ENCODE measurements around the gene HMGXB3. TPM values are rescaled to one million over a fixed set of nuclear protein-coding genes. Genes with fewer than 3 reads are reported as not detected.

The HMGXB3 gene
- total RNA-seq, 1 experiment from 2014 or later = 43.8 TPM

GRCh38 chr5:150075233-150075632 is 74.7 kb downstream of the HMGXB3 start:
- Mint-ChIP-seq H3K4me3 (ENCODE audit: unreplicated experiment) (no peak overlapping the region), H3K27ac (ENCODE audit: unreplicated experiment) (no peak overlapping the region), H3K4me1 (ENCODE audit: low read depth, unreplicated experiment) (peaks cover 5% of the 10 kb centered on the region), H3K9me3 (ENCODE audit: unreplicated experiment) (no peaks in the 10 kb centered on the region), H3K36me3 (ENCODE audit: insufficient read depth, unreplicated experiment) (no peaks in the 10 kb centered on the region), H3K27me3 (ENCODE audit: insufficient read depth, unreplicated experiment) (no peaks in the 10 kb centered on the region)
- H3K9me3 ChIP-seq = no peaks in the 10 kb centered on the region
- intact Hi-C loops (cut with micrococcal nuclease; ENCODE audit: unreplicated experiment) = loop anchor here (1.0 kb wide), 1 partner anchor 47 kb away; no protein-coding TSS in a partner anchor
- POLR2A ChIA-PET = no interaction called here
- CTCF ChIA-PET = interaction anchor here (0.7 to 1.5 kb wide), 5 partner anchors 37 to 143 kb away, joined by 3 to 9 read pairs (median 3); no protein-coding TSS in a partner anchor
- TF ChIP-seq, protein P1, sequence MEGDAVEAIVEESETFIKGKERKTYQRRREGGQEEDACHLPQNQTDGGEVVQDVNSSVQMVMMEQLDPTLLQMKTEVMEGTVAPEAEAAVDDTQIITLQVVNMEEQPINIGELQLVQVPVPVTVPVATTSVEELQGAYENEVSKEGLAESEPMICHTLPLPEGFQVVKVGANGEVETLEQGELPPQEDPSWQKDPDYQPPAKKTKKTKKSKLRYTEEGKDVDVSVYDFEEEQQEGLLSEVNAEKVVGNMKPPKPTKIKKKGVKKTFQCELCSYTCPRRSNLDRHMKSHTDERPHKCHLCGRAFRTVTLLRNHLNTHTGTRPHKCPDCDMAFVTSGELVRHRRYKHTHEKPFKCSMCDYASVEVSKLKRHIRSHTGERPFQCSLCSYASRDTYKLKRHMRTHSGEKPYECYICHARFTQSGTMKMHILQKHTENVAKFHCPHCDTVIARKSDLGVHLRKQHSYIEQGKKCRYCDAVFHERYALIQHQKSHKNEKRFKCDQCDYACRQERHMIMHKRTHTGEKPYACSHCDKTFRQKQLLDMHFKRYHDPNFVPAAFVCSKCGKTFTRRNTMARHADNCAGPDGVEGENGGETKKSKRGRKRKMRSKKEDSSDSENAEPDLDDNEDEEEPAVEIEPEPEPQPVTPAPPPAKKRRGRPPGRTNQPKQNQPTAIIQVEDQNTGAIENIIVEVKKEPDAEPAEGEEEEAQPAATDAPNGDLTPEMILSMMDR (IDR thresholded peaks at IDR 0.05; ENCODE audit: insufficient read depth in 1 of 2, low read depth in 1 of 2, low read length in 1 of 2, severe bottlenecking in 1 of 2, unreplicated experiment in 1 of 2) = no peak
- H3K27me3 ChIP-seq (replicated peaks; ENCODE audit: control insufficient read depth, insufficient read depth, low read length) = no peaks in the 10 kb centered on the region
- BruUV-seq (replicated peaks) = no TSS peak
- H3K4me1 ChIP-seq = no peaks in the 10 kb centered on the region
- no peaks in the 10 kb centered on the region for H3K36me3 ChIP-seq (ENCODE audit: control insufficient read depth, insufficient read depth, low read length)
- DNase-seq = peak in 1 of 2 experiments; percentile 3
- H3K4me3 ChIP-seq (ENCODE audit: low read depth, low read length) = no peak overlapping the region

- Mint-ChIP-seq H3K4me3 (ENCODE audit: unreplicated experiment) (no peak overlapping the region), H3K9me3 (ENCODE audit: unreplicated experiment) (no peaks in the 10 kb centered on the region), H3K27ac (ENCODE audit: unreplicated experiment) (no peak overlapping the region), H3K36me3 (ENCODE audit: insufficient read depth, unreplicated experiment) (no peaks in the 10 kb centered on the region), H3K27me3 (ENCODE audit: insufficient read depth, unreplicated experiment) (no peaks in the 10 kb centered on the region), H3K4me1 (ENCODE audit: low read depth, unreplicated experiment) (peaks cover 5% of the 10 kb centered on the region)
- intact Hi-C loops (cut with micrococcal nuclease; ENCODE audit: unreplicated experiment) = loop anchor here (1.0 kb wide), 1 partner anchor 46 kb away; no protein-coding TSS in a partner anchor
- CTCF ChIA-PET = interaction anchor here (0.7 to 1.5 kb wide), 5 partner anchors 36 to 143 kb away, joined by 3 to 9 read pairs (median 3); no protein-coding TSS in a partner anchor
- Histone ChIP-seq H3K9me3 (no peaks in the 10 kb centered on the region), H3K27me3 (replicated peaks; ENCODE audit: control insufficient read depth, insufficient read depth, low read length) (no peaks in the 10 kb centered on the region), H3K4me3 (ENCODE audit: low read depth, low read length) (no peak overlapping the region), H3K36me3 (ENCODE audit: control insufficient read depth, insufficient read depth, low read length) (no peaks in the 10 kb centered on the region), H3K4me1 (no peaks in the 10 kb centered on the region)
- TF ChIP-seq, protein P1 (IDR thresholded peaks at IDR 0.05; ENCODE audit: insufficient read depth in 1 of 2, low read depth in 1 of 2, low read length in 1 of 2, severe bottlenecking in 1 of 2, unreplicated experiment in 1 of 2) = peak in 1 of 2 experiments; percentile 6
- POLR2A ChIA-PET = no interaction called here
- DNase-seq = peak in 1 of 2 experiments; percentile 21
- BruUV-seq (replicated peaks) = no TSS peak
Observed at GRCh38 chr5:150075806-150076205, 75.3 kb downstream of the HMGXB3 start.

- ChIA-PET POLR2A (no interaction called here), CTCF (no interaction called here)
- no TSS peak for BruUV-seq (replicated peaks)
Observed at GRCh38 chr5:150077060-150077459, 76.5 kb downstream of the HMGXB3 start.

More at GRCh38 chr5:150077060-150077459, 76.5 kb downstream of the HMGXB3 start:
- TF ChIP-seq, protein P1 (IDR thresholded peaks at IDR 0.05; ENCODE audit: insufficient read depth in 1 of 2, low read depth in 1 of 2, low read length in 1 of 2, severe bottlenecking in 1 of 2, unreplicated experiment in 1 of 2) = no peak
- Histone ChIP-seq H3K36me3 (ENCODE audit: control insufficient read depth, insufficient read depth, low read length) (no peaks in the 10 kb centered on the region), H3K9me3 (no peaks in the 10 kb centered on the region), H3K27me3 (replicated peaks; ENCODE audit: control insufficient read depth, insufficient read depth, low read length) (no peaks in the 10 kb centered on the region), H3K4me3 (ENCODE audit: low read depth, low read length) (no peak overlapping the region), H3K4me1 (no peaks in the 10 kb centered on the region)
- no peaks in the 10 kb centered on the region for H3K36me3 Mint-ChIP-seq (ENCODE audit: insufficient read depth, unreplicated experiment)
- peaks cover 5% of the 10 kb centered on the region for H3K4me1 Mint-ChIP-seq (ENCODE audit: low read depth, unreplicated experiment)
- no peaks in the 10 kb centered on the region for H3K27me3 Mint-ChIP-seq (ENCODE audit: insufficient read depth, unreplicated experiment)
- DNase-seq = peak in 1 of 2 experiments; percentile 22
- H3K27ac Mint-ChIP-seq (ENCODE audit: unreplicated experiment) = no peak overlapping the region
- intact Hi-C loops (cut with micrococcal nuclease; ENCODE audit: unreplicated experiment) = no loop called here
- H3K4me3 Mint-ChIP-seq (ENCODE audit: unreplicated experiment) = no peak overlapping the region
- no peaks in the 10 kb centered on the region for H3K9me3 Mint-ChIP-seq (ENCODE audit: unreplicated experiment)
